Measurements from ENCODE around the gene SEC63.

The SEC63 gene

GRCh38 chr6:107871016-107871415 is 87.0 kb downstream of the SEC63 start:
- TF ChIP-seq, protein P1, sequence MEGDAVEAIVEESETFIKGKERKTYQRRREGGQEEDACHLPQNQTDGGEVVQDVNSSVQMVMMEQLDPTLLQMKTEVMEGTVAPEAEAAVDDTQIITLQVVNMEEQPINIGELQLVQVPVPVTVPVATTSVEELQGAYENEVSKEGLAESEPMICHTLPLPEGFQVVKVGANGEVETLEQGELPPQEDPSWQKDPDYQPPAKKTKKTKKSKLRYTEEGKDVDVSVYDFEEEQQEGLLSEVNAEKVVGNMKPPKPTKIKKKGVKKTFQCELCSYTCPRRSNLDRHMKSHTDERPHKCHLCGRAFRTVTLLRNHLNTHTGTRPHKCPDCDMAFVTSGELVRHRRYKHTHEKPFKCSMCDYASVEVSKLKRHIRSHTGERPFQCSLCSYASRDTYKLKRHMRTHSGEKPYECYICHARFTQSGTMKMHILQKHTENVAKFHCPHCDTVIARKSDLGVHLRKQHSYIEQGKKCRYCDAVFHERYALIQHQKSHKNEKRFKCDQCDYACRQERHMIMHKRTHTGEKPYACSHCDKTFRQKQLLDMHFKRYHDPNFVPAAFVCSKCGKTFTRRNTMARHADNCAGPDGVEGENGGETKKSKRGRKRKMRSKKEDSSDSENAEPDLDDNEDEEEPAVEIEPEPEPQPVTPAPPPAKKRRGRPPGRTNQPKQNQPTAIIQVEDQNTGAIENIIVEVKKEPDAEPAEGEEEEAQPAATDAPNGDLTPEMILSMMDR (IDR thresholded peaks at IDR 0.05): no peak
- Histone ChIP-seq H3K27me3 (no peaks in the 10 kb centered on the region), H3K9me3 (no peaks in the 10 kb centered on the region), H3K4me3 (no peak overlapping the region), H3K4me1 (peaks cover 0 to 7% (median 0%) of the 10 kb centered on the region in 4 donors), H3K36me3 (peaks cover 18 to 43% (median 18%) of the 10 kb centered on the region in 3 donors), H3K27ac (no peak overlapping the region)
- intact Hi-C loops (cut with DNase I; ENCODE audit: low total_unique reads): no loop called here
- DNase-seq: no peak

- H3K27ac ChIP-seq: no peak overlapping the region
- H3K4me3 ChIP-seq: no peak overlapping the region
- H3K36me3 ChIP-seq: peaks cover 11 to 37% (median 18%) of the 10 kb centered on the region in 3 donors
- no peaks in the 10 kb centered on the region for H3K27me3 ChIP-seq
- DNase-seq: no peak
- TF ChIP-seq, protein P1 (IDR thresholded peaks at IDR 0.05): no peak
- peaks cover 0 to 7% (median 0%) of the 10 kb centered on the region in 4 donors for H3K4me1 ChIP-seq
- intact Hi-C loops (cut with DNase I; ENCODE audit: low total_unique reads): no loop called here
- H3K9me3 ChIP-seq: no peaks in the 10 kb centered on the region
These were observed 87.6 kb downstream of the SEC63 start for GRCh38 chr6:107870381-107870780.

GRCh38 chr6:107869871-107870270 is 88.1 kb downstream of the SEC63 start:
- Histone ChIP-seq H3K27me3 (no peaks in the 10 kb centered on the region), H3K4me3 (no peak overlapping the region), H3K36me3 (peaks cover 9 to 32% (median 13%) of the 10 kb centered on the region in 3 donors), H3K9me3 (no peaks in the 10 kb centered on the region), H3K27ac (no peak overlapping the region), H3K4me1 (peaks cover 0 to 7% (median 0%) of the 10 kb centered on the region in 4 donors)
- TF ChIP-seq, protein P1 (IDR thresholded peaks at IDR 0.05): no peak
- DNase-seq: no peak
- intact Hi-C loops (cut with DNase I; ENCODE audit: low total_unique reads): no loop called here

- intact Hi-C loops (cut with DNase I; ENCODE audit: low total_unique reads): no loop called here
These were observed 89.0 kb downstream of the SEC63 start for GRCh38 chr6:107868867-107869611.

GRCh38 chr6:107867302-107867615 is 90.7 kb downstream of the SEC63 start:
- Histone ChIP-seq H3K4me1 (peaks cover 0 to 7% (median 0%) of the 10 kb centered on the region in 4 donors), H3K9me3 (no peaks in the 10 kb centered on the region), H3K27ac (no peak overlapping the region), H3K27me3 (no peaks in the 10 kb centered on the region), H3K4me3 (no peak overlapping the region), H3K36me3 (peaks cover 4 to 19% (median 5%) of the 10 kb centered on the region in 3 donors)
- TF ChIP-seq, protein P1 (IDR thresholded peaks at IDR 0.05): no peak
- intact Hi-C loops (cut with DNase I; ENCODE audit: low total_unique reads): no loop called here
- DNase-seq: no peak

More at GRCh38 chr6:107868867-107869611, 89.0 kb downstream of the SEC63 start:
- no peak overlapping the region for H3K27ac ChIP-seq
- H3K9me3 ChIP-seq: no peaks in the 10 kb centered on the region
- no peaks in the 10 kb centered on the region for H3K27me3 ChIP-seq
- peaks cover 9 to 27% (median 12%) of the 10 kb centered on the region in 3 donors for H3K36me3 ChIP-seq
- TF ChIP-seq, protein P1 (IDR thresholded peaks at IDR 0.05): no peak
- no peak for DNase-seq
- peaks cover 0 to 7% (median 0%) of the 10 kb centered on the region in 4 donors for H3K4me1 ChIP-seq
- no peak overlapping the region for H3K4me3 ChIP-seq

All from tibial artery (tissue), 4 donors.